ENCODE measurements around the gene RAPSN. TPM values are rescaled to one million over a fixed set of nuclear protein-coding genes. Genes with fewer than 3 reads are reported as not detected.

RAPSN gene
- total RNA-seq, 4 donors from 2014 or later, result 0.59 to 4.6 (median 1.0) TPM; not detected in 1

DNA sequence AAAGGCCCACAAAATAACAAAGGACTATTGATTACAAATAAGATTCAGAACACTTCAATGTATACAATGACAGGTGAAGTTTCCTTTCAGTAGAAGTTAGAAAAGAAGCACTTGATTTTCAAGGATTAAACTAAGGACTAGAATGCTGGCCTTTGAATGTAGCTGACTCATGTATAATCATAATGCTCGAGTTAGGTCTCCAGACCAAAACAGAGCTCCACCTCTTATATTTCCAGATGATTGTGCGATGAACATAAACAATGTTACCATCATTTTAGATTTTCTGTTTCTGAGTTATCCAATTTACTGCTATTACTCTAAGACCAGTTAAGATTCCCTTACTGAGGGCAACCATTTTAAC is 40.4 kb upstream of the RAPSN start:
- Histone ChIP-seq H3K36me3 (peaks cover 37% of the 10 kb centered on the region), H3K9me3 (no peaks in the 10 kb centered on the region), H3K27ac (no peak overlapping the region), H3K27me3 (no peaks in the 10 kb centered on the region), H3K4me3 (no peak overlapping the region), H3K4me1 (peaks cover 2% of the 10 kb centered on the region)
- no peak for TF ChIP-seq POLR2AphosphoS5 (IDR thresholded peaks at IDR 0.05)
- no peak for TF ChIP-seq EP300 (IDR thresholded peaks at IDR 0.05)
- TF ChIP-seq POLR2A (IDR thresholded peaks at IDR 0.05), result no peak
- TF ChIP-seq, protein P1, sequence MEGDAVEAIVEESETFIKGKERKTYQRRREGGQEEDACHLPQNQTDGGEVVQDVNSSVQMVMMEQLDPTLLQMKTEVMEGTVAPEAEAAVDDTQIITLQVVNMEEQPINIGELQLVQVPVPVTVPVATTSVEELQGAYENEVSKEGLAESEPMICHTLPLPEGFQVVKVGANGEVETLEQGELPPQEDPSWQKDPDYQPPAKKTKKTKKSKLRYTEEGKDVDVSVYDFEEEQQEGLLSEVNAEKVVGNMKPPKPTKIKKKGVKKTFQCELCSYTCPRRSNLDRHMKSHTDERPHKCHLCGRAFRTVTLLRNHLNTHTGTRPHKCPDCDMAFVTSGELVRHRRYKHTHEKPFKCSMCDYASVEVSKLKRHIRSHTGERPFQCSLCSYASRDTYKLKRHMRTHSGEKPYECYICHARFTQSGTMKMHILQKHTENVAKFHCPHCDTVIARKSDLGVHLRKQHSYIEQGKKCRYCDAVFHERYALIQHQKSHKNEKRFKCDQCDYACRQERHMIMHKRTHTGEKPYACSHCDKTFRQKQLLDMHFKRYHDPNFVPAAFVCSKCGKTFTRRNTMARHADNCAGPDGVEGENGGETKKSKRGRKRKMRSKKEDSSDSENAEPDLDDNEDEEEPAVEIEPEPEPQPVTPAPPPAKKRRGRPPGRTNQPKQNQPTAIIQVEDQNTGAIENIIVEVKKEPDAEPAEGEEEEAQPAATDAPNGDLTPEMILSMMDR (IDR thresholded peaks at IDR 0.05), result no peak
- DNase-seq (ENCODE audit: low spot score in 2 of 2), result no peak
- WGBS, result 64% methylated on average over 2 of the region's 2 CpGs

DNA sequence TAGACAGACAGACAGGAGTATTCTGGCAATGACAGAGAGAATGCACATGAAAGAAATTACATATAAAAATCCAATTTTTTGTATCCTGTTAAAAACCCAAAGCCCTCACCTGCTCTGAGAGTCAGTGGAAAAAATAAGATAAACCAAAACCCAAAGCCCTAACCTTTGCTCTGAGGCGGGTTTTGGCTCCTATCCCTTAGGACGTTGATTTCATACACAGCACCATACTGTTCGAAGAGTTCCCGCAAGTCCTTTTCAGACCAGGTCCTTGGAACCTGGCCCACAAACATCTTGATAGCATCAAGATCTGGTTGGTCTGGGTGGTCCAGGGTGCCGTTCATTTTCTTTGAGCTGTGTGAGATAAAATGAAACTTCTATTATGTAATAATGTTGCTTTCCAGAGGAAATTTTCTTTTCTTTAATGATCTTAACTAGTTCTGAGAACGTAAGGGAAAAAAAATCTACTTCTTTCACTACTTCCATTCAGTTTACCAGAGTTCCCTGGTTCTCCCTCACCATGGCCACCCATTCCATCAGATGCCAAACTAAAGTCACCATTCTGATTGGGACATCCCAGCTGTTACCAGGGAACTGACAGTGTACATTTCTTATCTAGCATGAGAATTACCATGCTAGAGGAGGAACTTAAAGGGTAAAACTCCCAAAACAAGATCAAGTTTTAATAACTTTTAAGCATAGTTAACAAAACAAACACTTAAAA is 39.9 kb upstream of the RAPSN start:
- Histone ChIP-seq H3K27ac (no peak overlapping the region), H3K36me3 (peaks cover 43% of the 10 kb centered on the region), H3K27me3 (no peaks in the 10 kb centered on the region), H3K9me3 (no peaks in the 10 kb centered on the region), H3K4me1 (no peaks in the 10 kb centered on the region), H3K4me3 (no peak overlapping the region)
- 80% methylated on average over 6 of the region's 6 CpGs for WGBS
- TF ChIP-seq EP300 (IDR thresholded peaks at IDR 0.05) (no peak), POLR2AphosphoS5 (IDR thresholded peaks at IDR 0.05) (no peak), POLR2A (IDR thresholded peaks at IDR 0.05) (no peak)
- TF ChIP-seq, protein P1 (IDR thresholded peaks at IDR 0.05), result no peak
- DNase-seq (ENCODE audit: low spot score in 2 of 2), result no peak

DNA sequence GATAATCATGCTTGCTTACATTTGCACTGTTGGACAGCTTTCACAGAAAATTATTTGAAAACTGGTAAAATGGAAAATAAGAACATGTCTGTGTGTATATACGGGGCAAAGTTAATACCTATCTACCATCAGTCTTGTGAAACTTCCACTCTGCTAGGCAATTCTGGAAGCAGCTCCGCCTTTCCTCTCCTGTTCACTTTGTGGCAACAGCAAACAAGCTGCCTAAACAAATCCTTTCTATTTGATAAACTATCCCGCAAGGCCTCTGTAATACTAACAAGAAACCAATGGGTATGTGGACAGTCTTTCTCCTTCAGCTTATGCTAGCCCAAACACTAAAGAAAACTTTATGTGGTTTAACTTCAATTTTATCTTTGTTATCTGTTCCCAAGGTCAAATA is 39.2 kb upstream of the RAPSN start:
- no peaks in the 10 kb centered on the region for H3K9me3 ChIP-seq
- no peak for DNase-seq (ENCODE audit: low spot score in 2 of 2)
- H3K27me3 ChIP-seq, result no peaks in the 10 kb centered on the region
- WGBS, result 77% methylated on average over 3 of the region's 3 CpGs
- H3K27ac ChIP-seq, result no peak overlapping the region
- H3K36me3 ChIP-seq, result peaks cover 50% of the 10 kb centered on the region
- no peak overlapping the region for H3K4me3 ChIP-seq
- no peak for TF ChIP-seq POLR2AphosphoS5 (IDR thresholded peaks at IDR 0.05)
- H3K4me1 ChIP-seq, result no peaks in the 10 kb centered on the region

DNA sequence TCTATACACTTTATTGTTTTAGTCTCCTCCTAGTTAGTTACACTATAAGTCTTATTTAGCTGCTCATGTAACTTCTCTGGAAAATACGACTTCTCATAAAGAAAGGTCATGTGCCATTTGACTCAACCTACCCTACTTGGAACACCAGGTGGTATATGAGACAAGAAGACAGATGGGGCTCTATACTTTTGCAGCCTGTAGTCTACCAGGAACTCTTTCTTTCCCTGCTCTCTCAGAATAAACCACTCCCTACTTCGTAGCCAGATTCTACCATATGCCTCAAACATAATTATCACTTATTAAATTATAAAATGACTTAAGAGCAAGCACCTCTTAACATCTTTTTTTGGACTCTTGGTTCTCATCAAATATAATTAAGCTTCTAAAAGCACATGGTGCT is 38.5 kb upstream of the RAPSN start:
- TF ChIP-seq, protein P1 (IDR thresholded peaks at IDR 0.05), result no peak
- TF ChIP-seq POLR2A (IDR thresholded peaks at IDR 0.05) (no peak), POLR2AphosphoS5 (IDR thresholded peaks at IDR 0.05) (no peak), EP300 (IDR thresholded peaks at IDR 0.05) (no peak)
- DNase-seq (ENCODE audit: low spot score in 2 of 2), result no peak
- H3K9me3 ChIP-seq, result no peaks in the 10 kb centered on the region
- H3K27me3 ChIP-seq, result no peaks in the 10 kb centered on the region
- no peaks in the 10 kb centered on the region for H3K4me1 ChIP-seq
- H3K27ac ChIP-seq, result no peak overlapping the region
- H3K36me3 ChIP-seq, result peaks cover 57% of the 10 kb centered on the region
- WGBS, result 95% methylated on average over 2 of the region's 2 CpGs
- H3K4me3 ChIP-seq, result no peak overlapping the region

DNA sequence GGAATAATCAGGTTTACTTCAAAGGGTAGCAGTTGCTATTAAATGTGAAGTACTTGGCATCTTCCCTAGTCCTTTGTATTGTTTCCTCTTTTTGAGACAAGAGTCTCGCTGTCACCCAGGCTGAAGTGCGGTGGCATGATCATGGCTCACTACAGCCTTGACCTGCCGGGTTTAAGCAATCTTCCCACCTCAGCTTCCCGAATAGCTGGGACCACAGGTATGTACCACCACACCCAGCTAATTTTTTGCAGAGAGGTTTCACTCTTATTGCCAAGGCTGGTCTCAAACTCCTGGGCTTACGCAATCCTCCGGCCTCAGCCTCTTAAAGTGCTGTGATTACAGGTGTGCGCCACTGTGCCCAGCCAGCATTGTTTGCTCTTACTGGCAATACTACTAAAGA is 36.2 kb upstream of the RAPSN start:
- WGBS, result 86% methylated on average over 7 of the region's 7 CpGs
- Histone ChIP-seq H3K36me3 (peaks cover 77% of the 10 kb centered on the region), H3K4me1 (no peaks in the 10 kb centered on the region), H3K4me3 (no peak overlapping the region), H3K27ac (no peak overlapping the region), H3K27me3 (no peaks in the 10 kb centered on the region), H3K9me3 (no peaks in the 10 kb centered on the region)
- TF ChIP-seq EP300 (IDR thresholded peaks at IDR 0.05), result no peak
- no peak for DNase-seq (ENCODE audit: low spot score in 2 of 2)

DNA sequence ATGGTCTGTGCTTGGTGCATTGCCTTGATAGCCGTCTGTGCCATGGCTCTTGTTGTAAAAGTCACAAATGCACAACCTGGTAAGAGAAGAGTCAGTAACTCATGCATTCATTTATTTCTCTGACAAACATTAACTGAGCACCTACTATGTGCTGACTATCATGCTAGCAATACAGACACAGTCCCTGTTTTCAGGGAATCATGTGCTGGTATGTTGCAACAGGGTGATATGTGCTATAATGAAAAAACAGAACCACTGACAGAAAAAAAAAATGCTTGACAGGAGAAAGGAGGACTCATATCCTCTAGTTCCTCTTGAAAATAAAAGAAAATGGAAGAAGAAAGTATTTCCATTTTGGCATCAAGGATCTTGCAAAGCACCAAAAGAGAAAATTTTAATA is 34.5 kb upstream of the RAPSN start:
- DNase-seq (ENCODE audit: low spot score in 2 of 2), result no peak
- no peak for TF ChIP-seq EP300 (IDR thresholded peaks at IDR 0.05)
- no peak for TF ChIP-seq POLR2A (IDR thresholded peaks at IDR 0.05)
- TF ChIP-seq POLR2AphosphoS5 (IDR thresholded peaks at IDR 0.05), result no peak
- TF ChIP-seq, protein P1 (IDR thresholded peaks at IDR 0.05), result no peak
- Histone ChIP-seq H3K9me3 (no peaks in the 10 kb centered on the region), H3K36me3 (peaks cover 94% of the 10 kb centered on the region), H3K27me3 (no peaks in the 10 kb centered on the region), H3K4me1 (peaks cover under 1% of the 10 kb centered on the region), H3K27ac (no peak overlapping the region), H3K4me3 (no peak overlapping the region)
- 94% methylated on average over 1 of the region's 1 CpG for WGBS

All from suprapubic skin (tissue), 4 donors.